Measurements from ENCODE around the gene PIKFYVE.

PIKFYVE gene

DNA sequence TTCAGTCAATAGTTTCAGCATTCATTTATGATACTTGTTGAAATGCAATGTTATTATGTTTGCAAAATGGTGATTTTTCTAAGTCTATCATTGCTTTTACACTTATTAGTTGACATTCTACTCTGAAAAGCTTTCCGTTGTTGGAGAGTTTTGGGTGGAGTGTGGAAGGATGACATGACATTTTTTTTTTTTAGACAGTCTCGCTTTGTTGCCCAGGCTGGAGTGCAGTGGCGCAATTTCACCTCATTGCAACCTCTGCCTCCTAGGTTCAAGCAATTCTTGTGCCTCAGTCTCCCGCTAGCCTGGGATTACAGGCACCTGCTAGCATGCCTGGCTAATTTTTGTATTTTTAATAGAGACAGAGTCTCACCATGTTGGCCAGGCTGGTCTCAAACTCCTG is 29.8 kb downstream of the PIKFYVE start:
- no peak for DNase-seq (ENCODE audit: low read depth)
- H3K4me3 ChIP-seq (ENCODE audit: low read depth, low read length), result no peak overlapping the region

DNA sequence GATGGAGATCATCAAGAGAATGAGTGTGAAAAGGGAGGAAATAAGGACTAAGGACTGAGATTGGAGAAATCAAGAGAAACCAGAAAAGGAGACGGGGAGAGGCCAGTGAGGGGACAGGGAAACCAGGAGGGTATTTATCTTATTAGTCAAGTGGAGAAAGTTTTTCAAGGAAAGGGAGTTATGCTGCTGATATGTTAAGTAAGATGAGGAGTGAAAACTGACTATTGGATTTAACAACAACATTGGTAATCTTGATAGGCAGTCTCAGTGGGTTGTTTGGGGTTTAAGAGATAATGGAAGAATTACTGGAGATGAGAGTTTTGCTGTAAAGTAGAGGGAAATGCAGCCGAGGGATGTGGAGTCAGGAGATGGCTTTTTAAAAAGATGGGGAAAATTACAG is 30.6 kb downstream of the PIKFYVE start:
- no peak overlapping the region for H3K4me3 ChIP-seq (ENCODE audit: low read depth, low read length)
- DNase-seq (ENCODE audit: low read depth), result no peak

DNA sequence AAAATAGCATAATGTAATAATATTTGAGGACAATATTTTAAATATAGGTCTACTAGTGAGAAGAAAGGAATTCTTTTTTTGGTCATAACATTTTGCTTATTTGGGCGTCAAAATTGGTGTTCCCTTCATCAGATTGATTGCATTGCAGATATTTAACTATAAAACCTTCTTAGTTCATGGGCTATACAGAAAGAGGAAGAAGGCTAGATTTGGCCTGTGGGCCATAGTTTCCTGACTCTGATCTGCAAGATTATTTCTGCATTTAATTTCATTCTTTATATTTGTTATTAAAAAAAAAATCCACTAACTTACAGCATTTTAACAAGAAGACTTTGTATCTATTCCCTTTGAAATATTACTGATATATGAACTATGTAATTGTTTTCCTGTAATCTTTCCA is 31.9 kb downstream of the PIKFYVE start:
- DNase-seq (ENCODE audit: low read depth), result no peak
- H3K4me3 ChIP-seq (ENCODE audit: low read depth, low read length), result no peak overlapping the region

DNA sequence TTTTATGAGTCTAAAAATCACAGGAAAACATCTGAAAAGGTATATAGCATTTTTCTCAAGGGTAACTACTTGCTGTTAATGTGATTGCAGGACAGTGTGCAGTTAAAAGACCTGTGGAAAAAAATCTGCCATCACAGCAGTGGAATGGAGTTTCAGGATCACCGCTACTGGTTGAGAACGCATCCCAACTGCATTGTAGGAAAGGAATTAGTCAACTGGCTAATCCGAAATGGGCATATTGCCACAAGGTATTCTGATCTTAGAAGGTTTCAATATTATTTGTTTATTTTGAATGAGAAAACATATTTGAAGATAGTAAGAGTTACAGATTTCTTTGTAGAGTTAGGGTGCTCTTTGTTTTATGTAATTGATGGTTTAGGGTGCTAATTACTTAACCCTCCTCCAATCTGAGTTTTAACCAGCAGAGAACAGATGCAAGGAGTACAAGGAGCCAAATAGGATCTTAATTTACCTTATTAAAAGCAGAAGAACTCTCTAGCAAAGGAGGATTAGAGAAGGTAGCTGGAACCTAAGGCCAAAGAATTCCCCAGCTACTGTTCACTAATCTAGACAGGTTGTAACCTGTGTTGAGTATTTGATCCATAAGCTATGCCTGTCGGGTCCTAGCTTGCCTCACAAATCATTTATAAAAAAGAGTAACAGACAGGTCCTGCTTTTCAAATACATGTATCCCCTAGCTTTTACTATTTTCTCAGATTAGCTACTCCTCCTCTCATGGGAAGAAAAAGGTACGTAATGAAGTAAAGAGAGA is 35.0 kb downstream of the PIKFYVE start:
- no peak overlapping the region for H3K4me3 ChIP-seq (ENCODE audit: low read depth, low read length)
- DNase-seq (ENCODE audit: low read depth), result no peak

DNA sequence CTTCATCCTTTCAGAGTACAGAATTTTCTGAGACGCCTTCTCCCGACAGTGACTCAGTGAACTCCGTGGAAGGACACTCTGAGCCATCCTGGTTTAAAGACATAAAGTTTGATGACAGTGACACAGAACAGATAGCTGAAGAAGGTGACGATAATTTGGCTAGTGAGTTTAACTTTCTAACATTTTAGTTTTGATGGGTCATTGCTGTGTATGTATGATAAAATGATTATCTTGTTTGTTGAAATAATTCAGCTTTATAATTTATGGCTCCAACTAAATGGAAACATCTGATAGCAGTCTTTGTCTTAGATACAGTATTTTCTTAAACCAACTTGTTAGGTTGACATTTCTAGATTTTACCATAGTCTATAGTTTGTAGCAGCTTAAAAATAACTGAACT is 38.1 kb downstream of the PIKFYVE start:
- DNase-seq (ENCODE audit: low read depth), result no peak
- no peak overlapping the region for H3K4me3 ChIP-seq (ENCODE audit: low read depth, low read length)

DNA sequence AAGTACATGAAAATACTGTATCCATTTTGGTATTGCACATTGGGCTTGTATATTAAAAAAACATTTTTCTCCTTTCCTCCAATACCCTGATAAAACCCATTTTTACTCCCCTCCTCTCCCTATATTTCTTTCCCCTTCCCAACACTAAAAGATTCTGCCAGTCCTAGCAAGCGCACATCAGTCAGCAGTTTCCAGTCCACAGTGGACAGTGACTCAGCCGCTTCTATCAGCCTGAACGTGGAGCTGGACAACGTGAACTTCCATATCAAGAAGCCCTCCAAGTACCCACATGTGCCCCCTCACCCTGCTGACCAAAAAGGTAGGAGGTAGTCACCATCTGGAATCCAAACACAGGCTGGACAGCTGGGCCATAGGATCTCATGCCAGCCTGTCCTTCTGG is 38.6 kb downstream of the PIKFYVE start:
- H3K4me3 ChIP-seq (ENCODE audit: low read depth, low read length), result no peak overlapping the region
- no peak for DNase-seq (ENCODE audit: low read depth)

DNA sequence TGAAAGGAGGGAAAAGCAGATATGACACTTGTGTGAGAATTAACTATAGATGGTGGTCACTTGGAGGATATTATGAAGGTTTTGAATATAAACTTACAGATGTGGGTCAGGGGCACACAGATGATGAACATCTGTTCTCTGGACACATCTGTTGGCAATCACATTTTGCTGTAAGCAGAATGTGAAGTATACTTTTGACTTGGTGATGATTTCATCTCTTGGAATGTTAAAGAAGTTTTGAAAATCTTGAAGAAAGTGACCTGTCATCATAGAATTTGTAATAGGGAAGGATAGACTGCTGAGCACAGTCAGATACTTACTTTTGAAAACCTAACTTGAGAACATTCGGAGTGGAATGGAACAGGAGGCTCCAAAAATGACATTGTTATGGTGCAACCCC is 40.2 kb downstream of the PIKFYVE start:
- DNase-seq (ENCODE audit: low read depth), result peak; percentile 9
- no peak overlapping the region for H3K4me3 ChIP-seq (ENCODE audit: low read depth, low read length)

DNA sequence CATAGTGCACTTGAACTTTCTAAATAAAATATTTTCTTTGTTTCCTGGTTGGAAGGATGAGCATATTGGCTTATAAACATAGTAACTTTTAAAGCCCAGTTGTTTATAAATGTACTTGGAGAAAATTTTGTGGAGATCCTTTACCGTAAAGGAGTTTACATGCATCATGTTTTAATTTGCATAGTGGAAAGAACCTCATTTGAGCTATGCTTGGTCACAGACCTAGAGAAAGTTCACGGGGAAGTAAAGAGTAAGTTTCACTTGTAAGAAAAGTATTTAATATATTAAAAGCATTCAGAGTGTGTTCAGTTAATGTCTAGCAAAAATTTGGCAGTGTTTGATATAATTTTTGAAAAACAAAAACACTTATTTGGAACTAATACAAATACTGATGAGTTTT is 45.3 kb downstream of the PIKFYVE start:
- DNase-seq (ENCODE audit: low read depth), result no peak

DNA sequence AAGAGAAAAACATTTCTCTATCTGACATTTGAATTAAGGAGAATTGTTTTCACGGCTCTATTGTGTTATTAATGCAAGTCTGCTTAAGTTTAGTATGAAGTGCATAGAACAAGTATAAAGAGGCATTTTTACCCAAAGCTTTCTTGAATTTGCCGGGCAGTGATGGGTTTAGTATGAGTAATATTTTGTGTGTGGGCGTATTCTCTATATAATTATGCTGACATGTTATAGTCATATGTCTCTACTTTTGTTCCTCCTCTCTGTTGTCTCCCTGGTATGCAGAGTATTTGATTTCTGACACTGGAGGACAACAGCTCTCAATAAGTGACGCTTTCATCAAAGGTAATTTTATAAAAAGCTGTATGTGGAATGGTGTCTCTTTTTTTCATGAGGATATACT is 45.9 kb downstream of the PIKFYVE start:
- no peak for DNase-seq (ENCODE audit: low read depth)
- H3K4me3 ChIP-seq (ENCODE audit: low read depth, low read length), result no peak overlapping the region

More for the DNA sequence above, 45.3 kb downstream of the PIKFYVE start:
- H3K4me3 ChIP-seq (ENCODE audit: low read depth, low read length), result no peak overlapping the region

DNA sequence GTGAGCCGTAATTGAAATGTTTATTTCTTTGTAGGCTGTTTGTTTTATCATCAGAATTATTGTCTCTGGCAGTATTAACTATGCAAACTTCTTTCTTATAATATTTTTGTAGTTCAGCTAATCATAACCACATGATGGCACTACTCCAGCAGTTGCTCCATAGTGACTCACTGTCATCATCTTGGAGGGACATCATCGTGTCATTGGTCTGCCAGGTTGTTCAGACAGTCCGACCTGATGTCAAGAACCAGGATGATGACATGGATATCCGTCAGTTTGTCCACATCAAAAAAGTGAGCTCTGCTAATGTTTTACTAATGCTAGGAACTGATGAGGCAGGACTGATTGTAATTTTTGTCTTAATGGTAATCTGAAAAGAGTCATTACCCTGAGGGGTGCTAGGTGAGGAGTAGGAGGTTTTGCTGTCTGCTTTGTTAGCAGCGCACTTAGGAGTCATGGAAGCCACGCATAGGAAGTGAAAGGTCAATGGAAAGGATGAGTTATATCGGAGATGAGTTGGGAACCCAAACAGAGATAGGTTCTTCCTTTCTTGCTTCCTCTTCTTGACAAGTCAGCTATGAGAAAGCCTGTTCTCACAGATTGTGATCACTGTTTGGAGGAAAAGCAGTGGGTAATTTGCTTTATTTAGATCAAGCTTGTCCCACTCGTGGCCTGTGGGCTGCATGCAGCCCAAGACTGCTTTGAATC is 49.2 kb downstream of the PIKFYVE start:
- peak; percentile 8 for DNase-seq (ENCODE audit: low read depth)
- H3K4me3 ChIP-seq (ENCODE audit: low read depth, low read length), result no peak overlapping the region

DNA sequence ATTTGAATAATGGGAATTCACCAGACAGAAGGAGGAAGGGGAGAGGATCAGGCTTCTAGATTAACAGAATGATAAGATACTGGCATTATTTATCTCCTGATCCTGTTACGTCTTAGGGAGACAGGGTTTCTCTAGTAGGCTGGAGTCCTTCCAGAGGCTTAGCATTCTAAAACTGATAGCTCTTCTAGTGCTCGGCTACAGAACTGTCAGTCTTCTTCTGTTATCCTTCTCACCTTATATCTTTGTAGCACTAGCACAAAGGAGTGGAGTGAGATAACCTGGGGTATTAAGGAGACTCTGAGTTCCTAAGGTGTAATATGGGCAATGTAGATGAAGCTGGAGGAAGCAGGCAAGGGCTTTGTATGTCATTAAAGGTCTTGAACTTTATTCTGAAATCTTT is 52.1 kb downstream of the PIKFYVE start:
- H3K4me3 ChIP-seq (ENCODE audit: low read depth, low read length), result no peak overlapping the region
- no peak for DNase-seq (ENCODE audit: low read depth)

DNA sequence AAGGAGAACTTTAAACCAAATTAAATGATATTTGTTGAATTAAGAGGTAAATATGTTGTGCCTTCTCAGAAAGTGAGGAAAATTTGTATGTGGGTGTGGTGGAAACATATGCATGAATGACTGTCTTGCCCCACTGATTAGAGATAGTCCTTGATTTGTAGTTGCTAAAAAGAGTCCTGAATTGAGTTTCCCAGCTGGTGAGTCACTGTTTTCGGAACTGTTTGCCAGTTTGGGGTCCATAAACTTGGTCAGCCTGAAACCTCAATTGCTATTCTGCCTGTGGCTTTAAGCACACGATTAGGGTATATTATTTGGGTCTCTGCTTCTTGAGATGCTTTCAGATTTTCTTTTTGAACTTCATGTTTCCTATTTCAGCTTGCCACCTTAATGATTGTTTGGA is 53.3 kb downstream of the PIKFYVE start:
- DNase-seq (ENCODE audit: low read depth), result no peak
- H3K4me3 ChIP-seq (ENCODE audit: low read depth, low read length), result no peak overlapping the region

DNA sequence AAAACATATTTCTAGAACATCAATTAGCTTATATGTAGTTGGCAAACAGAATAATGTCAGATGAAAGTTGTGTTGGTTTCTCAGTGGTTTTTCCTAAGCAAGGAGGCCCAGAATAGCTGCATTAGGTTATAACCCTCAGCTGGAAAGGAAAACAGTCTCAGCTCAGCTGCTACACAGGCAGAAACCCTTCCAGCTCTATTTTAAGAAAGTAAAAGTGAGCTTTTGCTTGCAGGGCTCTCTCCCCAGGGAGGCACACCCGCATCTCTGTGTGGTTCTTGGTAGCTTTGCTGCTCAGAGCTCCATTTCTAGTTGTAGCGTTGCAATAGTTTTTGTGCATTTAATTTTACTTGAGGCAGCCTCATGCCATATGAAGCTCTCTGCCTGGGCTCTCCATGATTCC is 54.6 kb downstream of the PIKFYVE start:
- peak; percentile 31 for DNase-seq (ENCODE audit: low read depth)
- H3K4me3 ChIP-seq (ENCODE audit: low read depth, low read length), result no peak overlapping the region

DNA sequence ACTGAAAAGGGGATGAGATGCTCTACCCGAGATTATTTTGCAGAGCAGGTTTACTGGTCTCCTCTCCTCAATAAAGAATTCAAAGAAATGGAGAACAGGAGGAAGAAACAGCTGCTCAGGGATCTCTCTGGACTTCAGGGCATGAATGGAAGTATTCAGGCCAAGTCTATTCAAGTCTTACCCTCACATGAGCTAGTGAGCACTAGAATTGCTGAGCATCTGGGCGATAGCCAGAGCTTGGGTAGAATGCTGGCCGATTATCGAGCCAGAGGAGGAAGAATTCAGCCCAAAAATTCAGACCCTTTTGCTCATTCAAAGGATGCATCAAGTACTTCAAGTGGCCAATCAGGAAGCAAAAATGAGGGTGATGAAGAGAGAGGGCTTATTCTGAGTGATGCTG is 60.0 kb downstream of the PIKFYVE start:
- no peak overlapping the region for H3K4me3 ChIP-seq (ENCODE audit: low read depth, low read length)
- no peak for DNase-seq (ENCODE audit: low read depth)

DNA sequence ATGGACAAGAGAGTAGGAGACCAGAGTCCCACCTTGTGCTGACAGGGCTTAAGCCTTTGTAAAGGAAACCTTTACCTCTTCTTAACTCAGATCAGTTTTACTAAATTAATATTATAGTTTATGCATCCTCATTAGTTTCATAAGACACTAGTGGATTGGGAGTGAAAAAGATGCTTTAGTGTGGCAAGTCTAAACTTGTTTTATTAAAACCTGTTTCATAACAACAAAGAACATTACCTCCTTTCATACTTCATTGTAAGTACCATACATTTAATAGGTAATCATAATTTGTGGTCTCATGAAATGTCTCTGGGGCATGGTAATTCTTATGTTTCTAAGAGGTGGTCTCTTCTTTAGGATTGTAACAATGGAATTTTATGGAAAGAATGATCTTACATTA is 63.4 kb downstream of the PIKFYVE start:
- DNase-seq (ENCODE audit: low read depth), result no peak
- no peak overlapping the region for H3K4me3 ChIP-seq (ENCODE audit: low read depth, low read length)

DNA sequence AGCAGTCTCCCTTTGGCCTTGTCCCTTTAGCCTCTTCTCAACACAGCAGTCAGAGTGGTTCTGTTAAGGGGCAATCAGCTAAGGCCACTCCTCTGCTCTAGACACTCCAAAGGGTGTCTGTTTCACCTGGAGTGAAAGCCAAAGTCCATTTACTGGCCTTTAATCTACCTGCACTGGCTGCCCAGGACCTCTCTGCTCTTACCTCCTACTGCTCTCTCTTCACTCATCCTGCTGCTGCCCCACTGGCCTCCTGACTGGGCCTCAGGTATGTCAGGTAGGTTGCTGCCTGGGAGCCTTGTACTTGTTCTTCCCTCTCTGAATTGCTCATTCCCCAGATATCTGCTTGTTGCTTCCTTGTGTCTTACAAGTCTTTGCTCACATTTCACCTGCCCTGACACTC is 68.2 kb downstream of the PIKFYVE start:
- no peak for DNase-seq (ENCODE audit: low read depth)
- H3K4me3 ChIP-seq (ENCODE audit: low read depth, low read length), result no peak overlapping the region

DNA sequence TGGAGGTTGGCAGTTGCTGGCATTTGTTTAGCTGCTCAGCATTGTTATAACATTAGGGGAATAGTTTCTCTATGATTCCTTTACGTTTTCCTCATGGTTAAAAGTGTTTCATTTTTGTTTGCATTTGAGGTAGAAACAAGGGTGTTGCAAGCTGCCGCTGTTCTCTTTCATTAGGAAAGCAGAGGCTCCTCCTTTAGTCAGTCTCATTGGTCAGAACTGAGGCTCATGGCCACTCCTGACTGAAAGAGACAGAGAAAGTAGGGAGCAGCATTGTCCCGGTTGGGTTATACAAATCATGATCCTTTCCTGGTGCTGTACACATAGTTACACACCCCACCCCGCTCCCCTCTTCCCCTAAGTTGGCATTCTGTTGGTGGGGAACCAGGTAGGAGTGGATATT is 80.7 kb downstream of the PIKFYVE start:
- no peak overlapping the region for H3K4me3 ChIP-seq (ENCODE audit: low read depth, low read length)
- no peak for DNase-seq (ENCODE audit: low read depth)

DNA sequence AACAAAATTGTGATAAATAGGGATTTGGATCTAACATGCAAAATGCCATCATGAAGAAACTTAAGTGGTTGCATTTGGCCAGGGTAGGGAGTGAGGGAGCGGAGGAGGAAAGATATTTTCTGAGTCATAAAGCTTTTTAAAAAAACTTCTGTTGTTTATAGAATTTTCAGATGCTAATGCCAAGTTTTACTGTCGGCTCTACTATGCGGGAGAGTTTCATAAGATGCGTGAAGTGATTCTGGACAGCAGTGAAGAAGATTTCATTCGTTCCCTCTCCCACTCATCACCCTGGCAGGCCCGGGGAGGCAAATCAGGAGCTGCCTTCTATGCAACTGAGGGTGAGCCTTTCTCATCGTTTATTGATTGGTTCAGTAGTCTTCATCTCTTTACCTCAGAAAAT is 84.6 kb downstream of the PIKFYVE start:
- no peak overlapping the region for H3K4me3 ChIP-seq (ENCODE audit: low read depth, low read length)
- no peak for DNase-seq (ENCODE audit: low read depth)

DNA sequence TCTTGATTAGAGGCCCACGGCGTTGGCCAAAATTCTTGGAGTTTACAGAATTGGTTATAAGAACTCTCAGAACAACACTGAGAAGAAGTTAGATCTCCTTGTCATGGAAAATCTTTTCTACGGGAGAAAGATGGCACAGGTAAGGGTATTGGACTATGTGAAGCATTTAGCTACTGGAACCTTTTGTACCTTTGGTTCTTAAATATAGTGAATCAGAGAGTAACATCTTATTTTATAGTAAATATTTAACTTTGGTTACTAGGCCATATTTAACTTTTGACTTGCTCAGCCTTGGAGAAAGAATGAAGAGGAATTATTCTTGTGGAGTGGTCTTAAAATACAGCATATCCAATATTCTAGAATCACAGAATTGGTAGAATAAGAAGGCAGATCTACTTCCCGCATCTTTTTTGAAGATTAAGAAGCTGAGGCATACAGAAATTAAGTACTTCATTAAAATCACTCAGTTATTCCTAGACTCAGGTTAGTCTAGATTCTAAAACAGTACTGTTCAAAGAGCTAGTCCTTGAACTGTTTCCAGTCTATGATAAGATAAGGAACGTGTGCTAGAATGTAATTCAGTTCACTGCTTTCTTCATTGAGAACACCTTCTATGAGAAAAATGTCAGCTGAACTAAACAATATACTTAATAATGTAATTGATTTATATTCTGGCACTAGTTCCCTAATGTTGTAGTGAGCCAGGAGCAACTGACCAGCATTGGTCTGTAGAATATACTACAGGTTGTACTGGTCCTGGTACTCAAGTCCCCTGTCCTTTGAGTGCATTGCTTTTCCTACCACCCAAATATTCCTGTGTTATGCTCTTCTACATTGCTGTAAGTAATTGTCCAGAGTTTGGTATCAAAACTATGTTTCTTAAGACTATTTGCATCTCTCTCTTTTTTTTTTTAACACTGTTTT is 86.9 kb downstream of the PIKFYVE start:
- DNase-seq (ENCODE audit: low read depth), result no peak

DNA sequence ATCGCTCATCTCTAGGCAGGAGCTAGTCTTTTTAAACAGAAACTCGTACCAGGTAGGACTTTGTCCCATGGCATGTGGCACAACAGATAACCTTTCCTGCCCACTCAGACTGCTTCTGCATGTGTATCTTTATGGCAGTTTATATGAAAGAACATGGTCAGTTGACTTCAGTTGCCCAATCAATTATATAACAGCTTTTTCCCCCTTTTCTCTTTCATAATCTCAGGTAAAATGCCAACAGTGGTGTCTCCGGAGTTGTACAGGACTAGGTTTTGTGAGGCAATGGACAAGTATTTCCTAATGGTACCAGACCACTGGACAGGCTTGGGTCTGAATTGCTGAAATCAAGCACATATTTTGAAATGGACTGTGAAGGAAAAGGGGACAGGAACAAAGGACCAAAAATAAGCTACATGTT is 88.9 kb downstream of the PIKFYVE start:
- H3K4me3 ChIP-seq (ENCODE audit: low read depth, low read length), result no peak overlapping the region
- DNase-seq (ENCODE audit: low read depth), result no peak

More for the DNA sequence above, 86.9 kb downstream of the PIKFYVE start:
- no peak overlapping the region for H3K4me3 ChIP-seq (ENCODE audit: low read depth, low read length)
